ENCODE results near the gene KANSL1L.

KANSL1L gene

DNA sequence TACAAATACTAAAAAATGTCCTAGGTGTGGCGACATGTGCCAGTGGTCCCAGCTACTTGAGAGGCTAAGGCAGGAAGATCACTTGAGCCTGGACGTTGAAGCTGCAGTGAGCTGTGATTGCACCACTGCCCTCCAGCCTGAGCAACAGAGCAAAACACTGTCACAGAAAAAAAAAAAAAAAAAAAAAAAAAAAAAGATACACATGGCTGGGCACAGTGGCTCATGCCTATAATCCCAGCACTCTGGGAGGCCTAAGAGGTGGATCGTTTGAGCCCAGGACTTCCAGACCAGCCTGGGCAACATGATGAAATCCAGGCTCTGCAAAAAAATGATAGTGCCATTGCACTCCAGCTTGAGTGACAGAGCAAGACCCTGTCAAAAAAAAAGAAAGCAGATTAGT, 13.7 kb downstream of the KANSL1L start:
- H3K36me3 ChIP-seq (ENCODE audit: control insufficient read depth in 2 of 2, insufficient read depth in 2 of 2, low read length in 2 of 2), result peaks cover 5 to 6% of the 10 kb centered on the region in 2 donors
- H3K27me3 ChIP-seq (ENCODE audit: control insufficient read depth in 1 of 2, insufficient read depth in 2 of 2, low read length in 2 of 2), result no peaks in the 10 kb centered on the region
- no peaks in the 10 kb centered on the region for H3K4me1 ChIP-seq (ENCODE audit: control insufficient read depth, insufficient read depth, low read length)
- H3K27ac ChIP-seq (ENCODE audit: low read length), result no peak overlapping the region
- H3K4me3 ChIP-seq (ENCODE audit: low read length in 2 of 2), result no peak overlapping the region
- no peak overlapping the region for H3K9ac ChIP-seq (ENCODE audit: low read length in 2 of 2)
- H3K9me3 ChIP-seq (ENCODE audit: control insufficient read depth in 2 of 2, low read length in 2 of 2), result no peaks in the 10 kb centered on the region

- Histone ChIP-seq H3K27me3 (ENCODE audit: control insufficient read depth in 1 of 2, insufficient read depth in 2 of 2, low read length in 2 of 2) (no peaks in the 10 kb centered on the region), H3K9ac (ENCODE audit: low read length in 2 of 2) (no peak overlapping the region), H3K27ac (ENCODE audit: low read length) (no peak overlapping the region), H3K4me3 (ENCODE audit: low read length in 2 of 2) (no peak overlapping the region), H3K4me1 (ENCODE audit: control insufficient read depth, insufficient read depth, low read length) (no peaks in the 10 kb centered on the region), H3K36me3 (ENCODE audit: control insufficient read depth in 2 of 2, insufficient read depth in 2 of 2, low read length in 2 of 2) (peaks cover 11 to 12% of the 10 kb centered on the region in 2 donors), H3K9me3 (ENCODE audit: control insufficient read depth in 2 of 2, low read length in 2 of 2) (no peaks in the 10 kb centered on the region)
Measured at GRCh38 chr2:210147614-210148013, 23.6 kb downstream of the KANSL1L start.

DNA sequence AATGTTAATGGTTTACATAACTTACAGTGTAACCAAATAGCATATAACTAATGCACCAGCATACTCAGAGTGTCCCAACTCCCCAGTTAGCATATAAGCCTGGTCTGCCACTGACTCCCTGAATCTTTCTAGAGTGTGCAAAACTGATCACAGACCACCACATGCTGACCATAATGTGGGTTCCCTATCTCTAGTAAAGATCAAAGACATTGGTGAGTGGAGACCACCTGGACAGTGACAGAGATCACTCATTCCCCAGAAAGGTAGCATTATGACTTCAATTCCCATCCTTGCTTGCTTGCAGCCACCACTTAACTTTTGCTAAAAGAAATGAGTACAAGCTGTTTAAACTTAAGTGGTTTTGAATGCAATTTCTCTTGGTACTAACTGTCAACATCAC, 39.0 kb downstream of the KANSL1L start:
- peaks cover 0 to 3% of the 10 kb centered on the region in 2 donors for H3K9me3 ChIP-seq (ENCODE audit: control insufficient read depth in 2 of 2, low read length in 2 of 2)
- no peak overlapping the region for H3K9ac ChIP-seq (ENCODE audit: low read length in 2 of 2)
- no peaks in the 10 kb centered on the region for H3K4me1 ChIP-seq (ENCODE audit: control insufficient read depth, insufficient read depth, low read length)
- peaks cover 0 to 2% of the 10 kb centered on the region in 2 donors for H3K36me3 ChIP-seq (ENCODE audit: control insufficient read depth in 2 of 2, insufficient read depth in 2 of 2, low read length in 2 of 2)
- no peaks in the 10 kb centered on the region for H3K27me3 ChIP-seq (ENCODE audit: control insufficient read depth in 1 of 2, insufficient read depth in 2 of 2, low read length in 2 of 2)
- no peak overlapping the region for H3K4me3 ChIP-seq (ENCODE audit: low read length in 2 of 2)
- H3K27ac ChIP-seq (ENCODE audit: low read length), result no peak overlapping the region

DNA sequence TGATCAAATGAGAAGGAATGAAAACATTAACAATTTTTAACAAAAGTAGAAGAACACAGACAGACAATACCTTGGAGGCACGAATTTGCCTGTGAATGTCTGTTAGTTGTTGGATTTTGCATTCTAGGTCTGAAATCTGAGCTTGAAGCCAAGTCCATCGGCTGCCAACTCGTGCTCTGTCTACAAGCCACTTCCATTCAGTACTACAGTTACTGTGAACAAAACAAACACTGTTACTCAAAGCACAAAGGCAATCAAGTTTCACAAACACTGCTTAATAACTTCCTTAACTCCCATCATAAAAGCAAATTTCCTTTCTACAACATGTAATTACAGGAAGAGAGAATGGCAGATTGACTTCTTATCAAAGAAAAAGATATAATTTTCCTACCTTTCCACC, 42.2 kb downstream of the KANSL1L start:
- Histone ChIP-seq H3K27ac (ENCODE audit: low read length) (no peak overlapping the region), H3K9ac (ENCODE audit: low read length in 2 of 2) (no peak overlapping the region), H3K27me3 (ENCODE audit: control insufficient read depth in 1 of 2, insufficient read depth in 2 of 2, low read length in 2 of 2) (no peaks in the 10 kb centered on the region), H3K9me3 (ENCODE audit: control insufficient read depth in 2 of 2, low read length in 2 of 2) (peaks cover 0 to 7% of the 10 kb centered on the region in 2 donors), H3K36me3 (ENCODE audit: control insufficient read depth in 2 of 2, insufficient read depth in 2 of 2, low read length in 2 of 2) (peaks cover 5 to 11% of the 10 kb centered on the region in 2 donors), H3K4me3 (ENCODE audit: low read length in 2 of 2) (no peak overlapping the region), H3K4me1 (ENCODE audit: control insufficient read depth, insufficient read depth, low read length) (no peaks in the 10 kb centered on the region)

GRCh38 chr2:210113614-210114235, 57.5 kb downstream of the KANSL1L start:
- no peaks in the 10 kb centered on the region for H3K4me1 ChIP-seq (ENCODE audit: control insufficient read depth, insufficient read depth, low read length)
- H3K27ac ChIP-seq (ENCODE audit: low read length), result no peak overlapping the region
- no peak overlapping the region for H3K9ac ChIP-seq (ENCODE audit: low read length in 2 of 2)
- H3K9me3 ChIP-seq (ENCODE audit: control insufficient read depth in 2 of 2, low read length in 2 of 2), result peaks cover 0 to 3% of the 10 kb centered on the region in 2 donors
- peaks cover 7 to 9% of the 10 kb centered on the region in 2 donors for H3K36me3 ChIP-seq (ENCODE audit: control insufficient read depth in 2 of 2, insufficient read depth in 2 of 2, low read length in 2 of 2)
- H3K4me3 ChIP-seq (ENCODE audit: low read length in 2 of 2), result no peak overlapping the region
- H3K27me3 ChIP-seq (ENCODE audit: control insufficient read depth in 1 of 2, insufficient read depth in 2 of 2, low read length in 2 of 2), result no peaks in the 10 kb centered on the region

DNA sequence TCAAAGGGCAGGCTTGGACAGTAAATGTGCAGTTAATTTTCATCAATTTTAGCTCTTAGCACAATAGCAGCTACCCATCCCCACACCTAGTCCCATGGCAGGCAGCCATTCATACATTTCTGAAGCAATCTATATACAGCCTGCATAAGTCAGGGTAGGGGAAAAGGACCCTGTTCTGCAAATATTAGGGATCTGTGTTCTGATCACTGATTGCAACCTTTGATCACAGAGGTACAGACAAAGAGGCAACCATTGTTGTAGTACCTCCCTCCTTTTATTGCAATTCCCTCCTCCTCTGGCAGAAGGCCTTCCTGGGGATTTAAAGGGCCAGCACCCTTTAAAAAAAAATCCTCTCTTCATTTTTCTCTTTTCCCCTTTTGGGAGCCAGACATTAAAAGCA, 58.3 kb downstream of the KANSL1L start:
- Histone ChIP-seq H3K9ac (ENCODE audit: low read length in 2 of 2) (no peak overlapping the region), H3K4me1 (ENCODE audit: control insufficient read depth, insufficient read depth, low read length) (no peaks in the 10 kb centered on the region), H3K27ac (ENCODE audit: low read length) (no peak overlapping the region), H3K36me3 (ENCODE audit: control insufficient read depth in 2 of 2, insufficient read depth in 2 of 2, low read length in 2 of 2) (peaks cover 7 to 9% of the 10 kb centered on the region in 2 donors), H3K27me3 (ENCODE audit: control insufficient read depth in 1 of 2, insufficient read depth in 2 of 2, low read length in 2 of 2) (no peaks in the 10 kb centered on the region), H3K9me3 (ENCODE audit: control insufficient read depth in 2 of 2, low read length in 2 of 2) (peaks cover 0 to 3% of the 10 kb centered on the region in 2 donors), H3K4me3 (ENCODE audit: low read length in 2 of 2) (no peak overlapping the region)

DNA sequence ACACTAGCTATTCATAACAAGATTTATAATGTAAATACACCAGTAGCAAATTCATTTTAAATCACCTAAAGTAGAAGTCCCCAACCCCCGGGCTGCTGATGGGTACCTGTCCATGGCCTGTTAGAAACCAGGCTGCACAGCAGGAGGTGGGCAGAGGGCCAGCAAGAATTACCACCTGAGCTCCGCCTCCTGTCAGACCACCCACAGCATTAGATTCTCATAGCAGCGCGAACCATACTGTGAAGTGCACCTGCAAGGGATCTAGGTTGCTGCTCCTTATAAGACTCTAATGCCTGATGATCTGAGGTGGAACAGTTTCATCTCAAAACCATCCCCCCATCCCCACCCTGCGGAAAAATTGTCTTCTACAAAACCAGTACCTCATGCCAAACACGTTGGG, 71.3 kb downstream of the KANSL1L start:
- Histone ChIP-seq H3K36me3 (ENCODE audit: control insufficient read depth in 2 of 2, insufficient read depth in 2 of 2, low read length in 2 of 2) (no peaks in the 10 kb centered on the region), H3K27ac (ENCODE audit: low read length) (no peak overlapping the region), H3K4me3 (ENCODE audit: low read length in 2 of 2) (no peak overlapping the region), H3K9ac (ENCODE audit: low read length in 2 of 2) (no peak overlapping the region), H3K9me3 (ENCODE audit: control insufficient read depth in 2 of 2, low read length in 2 of 2) (no peaks in the 10 kb centered on the region), H3K4me1 (ENCODE audit: control insufficient read depth, insufficient read depth, low read length) (no peaks in the 10 kb centered on the region), H3K27me3 (ENCODE audit: control insufficient read depth in 1 of 2, insufficient read depth in 2 of 2, low read length in 2 of 2) (no peaks in the 10 kb centered on the region)

GRCh38 chr2:210094787-210095186, 76.4 kb downstream of the KANSL1L start:
- Histone ChIP-seq H3K9me3 (ENCODE audit: control insufficient read depth in 2 of 2, low read length in 2 of 2) (no peaks in the 10 kb centered on the region), H3K9ac (ENCODE audit: low read length in 2 of 2) (no peak overlapping the region), H3K27me3 (ENCODE audit: control insufficient read depth in 1 of 2, insufficient read depth in 2 of 2, low read length in 2 of 2) (no peaks in the 10 kb centered on the region), H3K36me3 (ENCODE audit: control insufficient read depth in 2 of 2, insufficient read depth in 2 of 2, low read length in 2 of 2) (no peaks in the 10 kb centered on the region), H3K4me1 (ENCODE audit: control insufficient read depth, insufficient read depth, low read length) (no peaks in the 10 kb centered on the region), H3K27ac (ENCODE audit: low read length) (no peak overlapping the region), H3K4me3 (ENCODE audit: low read length in 2 of 2) (no peak overlapping the region)

- Histone ChIP-seq H3K27ac (ENCODE audit: low read length) (no peak overlapping the region), H3K9ac (ENCODE audit: low read length in 2 of 2) (no peak overlapping the region), H3K4me3 (ENCODE audit: low read length in 2 of 2) (no peak overlapping the region), H3K4me1 (ENCODE audit: control insufficient read depth, insufficient read depth, low read length) (no peaks in the 10 kb centered on the region), H3K9me3 (ENCODE audit: control insufficient read depth in 2 of 2, low read length in 2 of 2) (no peaks in the 10 kb centered on the region), H3K27me3 (ENCODE audit: control insufficient read depth in 1 of 2, insufficient read depth in 2 of 2, low read length in 2 of 2) (no peaks in the 10 kb centered on the region), H3K36me3 (ENCODE audit: control insufficient read depth in 2 of 2, insufficient read depth in 2 of 2, low read length in 2 of 2) (peaks cover 0 to 2% of the 10 kb centered on the region in 2 donors)
Measured at GRCh38 chr2:210092791-210093190, 78.4 kb downstream of the KANSL1L start.

DNA sequence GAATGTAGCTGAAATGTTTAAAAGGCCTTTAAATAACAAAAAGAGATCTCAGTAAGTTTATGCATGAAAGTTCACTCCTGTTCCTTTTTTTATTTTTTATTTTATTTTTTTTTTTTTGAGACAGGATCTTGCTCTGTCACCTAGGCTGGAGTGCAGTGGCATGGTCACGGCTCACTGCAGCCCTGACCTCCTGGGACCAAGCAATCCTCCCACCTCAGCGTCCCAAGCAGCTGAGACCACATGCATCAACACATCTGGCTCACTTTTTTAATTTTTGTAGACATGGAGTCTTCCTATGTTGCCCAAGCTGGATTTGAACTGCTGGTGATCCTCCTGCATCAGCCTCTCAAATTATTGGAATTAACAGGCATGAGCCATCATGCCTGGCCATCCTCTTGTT, 84.3 kb downstream of the KANSL1L start:
- Histone ChIP-seq H3K27me3 (ENCODE audit: control insufficient read depth in 1 of 2, insufficient read depth in 2 of 2, low read length in 2 of 2) (no peaks in the 10 kb centered on the region), H3K36me3 (ENCODE audit: control insufficient read depth in 2 of 2, insufficient read depth in 2 of 2, low read length in 2 of 2) (peaks cover 0 to 2% of the 10 kb centered on the region in 2 donors), H3K9me3 (ENCODE audit: control insufficient read depth in 2 of 2, low read length in 2 of 2) (no peaks in the 10 kb centered on the region), H3K9ac (ENCODE audit: low read length in 2 of 2) (no peak overlapping the region), H3K4me3 (ENCODE audit: low read length in 2 of 2) (no peak overlapping the region), H3K4me1 (ENCODE audit: control insufficient read depth, insufficient read depth, low read length) (no peaks in the 10 kb centered on the region), H3K27ac (ENCODE audit: low read length) (no peak overlapping the region)

- H3K4me1 ChIP-seq (ENCODE audit: control insufficient read depth, insufficient read depth, low read length), result no peaks in the 10 kb centered on the region
- no peak overlapping the region for H3K9ac ChIP-seq (ENCODE audit: low read length in 2 of 2)
- peaks cover 0 to 2% of the 10 kb centered on the region in 2 donors for H3K36me3 ChIP-seq (ENCODE audit: control insufficient read depth in 2 of 2, insufficient read depth in 2 of 2, low read length in 2 of 2)
- H3K4me3 ChIP-seq (ENCODE audit: low read length in 2 of 2), result no peak overlapping the region
- no peak overlapping the region for H3K27ac ChIP-seq (ENCODE audit: low read length)
- H3K27me3 ChIP-seq (ENCODE audit: control insufficient read depth in 1 of 2, insufficient read depth in 2 of 2, low read length in 2 of 2), result no peaks in the 10 kb centered on the region
- no peaks in the 10 kb centered on the region for H3K9me3 ChIP-seq (ENCODE audit: control insufficient read depth in 2 of 2, low read length in 2 of 2)
Measured at GRCh38 chr2:210086292-210086691, 84.9 kb downstream of the KANSL1L start.
